Fibroblast of villous mesenchyme (primary cell): ENCODE data around the gene PTP4A2. TPM values are rescaled to one million over a fixed set of nuclear protein-coding genes. Genes with fewer than 3 reads are reported as not detected.
"Not testable (repeated sequence)": the region's sequence is repeated elsewhere in the genome, so short reads cannot be mapped to it uniquely, and the experiment has no call there.

ENCODE experiments used
- DNase-seq: peaks from one replicate; pipeline ENCODE4 v3.0.0-alpha.2; 2010; ENCODE audit warnings: low read depth
- H3K4me3 ChIP-seq: 2 replicates; pipeline ENCODE4 v1.5.1; 2011; ENCODE audit warnings: low read depth, mild to moderate bottlenecking, low read length
- CTCF ChIP-seq: IDR thresholded peaks from 2 replicates; pipeline ENCODE4 v1.5.1; 2012; ENCODE audit warnings: low read depth, mild to moderate bottlenecking, low read length; ENCODE audit not compliant: insufficient read depth
- total RNA-seq: library from RNA; depleted of rRNA; stranded (reverse); fragments of >200 nt; gene quantifications from 2 replicates; pipeline ENCODE4 v1.2.3, GENCODE V29; 2012

The PTP4A2 gene
- total RNA-seq, 1 donor: 503 TPM

- no peak for TF ChIP-seq CTCF
- no peak for DNase-seq
- H3K4me3 ChIP-seq: no peak overlapping the region
Measured at GRCh38 chr1:31901838-31902509, 36.2 kb downstream of the PTP4A2 start.

- TF ChIP-seq CTCF: no peak
- H3K4me3 ChIP-seq: no peak overlapping the region
- DNase-seq: no peak
Measured at GRCh38 chr1:31900790-31901189, 37.4 kb downstream of the PTP4A2 start.

GRCh38 chr1:31897526-31898100 is 40.6 kb downstream of the PTP4A2 start:
- DNase-seq: no peak
- no peak for TF ChIP-seq CTCF
- H3K4me3 ChIP-seq: no peak overlapping the region

GRCh38 chr1:31895474-31896198 is 42.5 kb downstream of the PTP4A2 start:
- not testable (repeated sequence) for DNase-seq, H3K4me3 ChIP-seq

GRCh38 chr1:31891280-31891679 is 46.9 kb downstream of the PTP4A2 start:
- H3K4me3 ChIP-seq: no peak overlapping the region
- DNase-seq: no peak
- TF ChIP-seq CTCF: no peak

- DNase-seq: no peak
- no peak for TF ChIP-seq CTCF
Measured at GRCh38 chr1:31888291-31888690, 49.9 kb downstream of the PTP4A2 start.

GRCh38 chr1:31886866-31887265 is 51.3 kb downstream of the PTP4A2 start:
- no peak overlapping the region for H3K4me3 ChIP-seq
- peak; percentile 25 for DNase-seq
- no peak for TF ChIP-seq CTCF

More at GRCh38 chr1:31888291-31888690, 49.9 kb downstream of the PTP4A2 start:
- H3K4me3 ChIP-seq: no peak overlapping the region
